HG02970 (cell line): ENCODE data around the gene ACVR1C.
A peak's percentile ranks its signal among the peaks of the same experiment; 100 is the strongest.

Experiments used
- ATAC-seq: cut with Tn5 transposase; IDR thresholded peaks from one replicate; pipeline ENCODE4 v1.9.1; 2021; ENCODE audit warnings: mild to moderate bottlenecking, moderate library complexity, moderate number of reproducible peaks; ENCODE audit not compliant: unreplicated experiment, low FRiP score

ACVR1C gene

DNA sequence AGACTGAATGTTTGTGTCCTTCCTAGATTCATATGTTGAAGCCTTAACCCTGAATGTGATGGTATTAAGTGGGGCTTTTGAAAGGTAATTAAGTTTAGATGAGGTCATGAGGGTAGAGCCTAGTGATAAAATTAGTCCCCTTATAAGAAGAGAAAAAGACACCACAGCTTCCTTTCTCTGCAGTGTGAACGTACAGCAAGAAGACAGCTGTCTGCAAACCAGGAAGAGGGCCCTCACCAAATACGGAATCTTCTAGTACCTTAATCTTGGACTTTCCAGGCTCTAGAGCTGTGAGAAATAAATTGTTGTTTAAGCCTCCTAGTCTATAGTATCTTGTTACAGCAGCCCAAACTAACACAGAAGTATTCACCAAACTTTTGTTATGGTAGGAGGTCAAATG lies 127.6 kb downstream of the ACVR1C start:
- ATAC-seq, result no peak

DNA sequence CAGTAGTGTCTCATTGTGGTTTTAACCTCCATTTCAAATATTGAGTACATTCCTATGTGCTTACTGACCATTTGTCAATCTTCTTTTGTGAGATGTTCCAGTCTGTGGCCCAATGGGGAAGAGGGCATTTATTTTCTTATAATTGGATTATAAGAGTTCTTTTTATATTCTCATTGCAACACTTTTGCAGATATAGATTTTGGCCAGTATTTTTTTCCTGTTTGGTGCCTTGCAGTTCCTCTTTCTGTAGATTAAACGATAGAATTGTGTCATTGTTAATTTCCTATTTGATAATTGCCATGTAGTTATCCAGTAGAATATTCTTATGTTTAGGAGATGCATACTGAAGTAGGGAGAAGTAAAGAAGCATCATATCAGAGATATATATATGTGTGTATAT lies 128.3 kb downstream of the ACVR1C start:
- no peak for ATAC-seq

DNA sequence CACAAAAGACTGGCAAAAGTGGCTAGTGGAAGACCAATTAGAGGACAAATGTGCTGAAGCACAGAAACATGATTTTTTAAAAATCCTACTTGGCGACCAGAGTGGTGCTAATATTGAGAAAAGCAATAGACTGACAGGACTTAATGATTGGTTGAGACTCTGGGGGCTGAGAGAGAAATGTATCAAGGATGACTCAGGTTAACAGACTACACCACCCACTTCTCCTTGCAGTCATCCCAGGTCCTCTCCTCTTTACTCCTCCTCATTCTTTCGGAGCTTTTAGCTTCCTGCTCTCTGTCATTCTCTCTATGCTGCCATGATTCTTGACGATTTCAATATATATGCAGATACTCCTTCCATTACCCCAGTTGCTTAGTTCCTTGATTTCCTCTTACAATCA lies 130.2 kb downstream of the ACVR1C start:
- no peak for ATAC-seq

DNA sequence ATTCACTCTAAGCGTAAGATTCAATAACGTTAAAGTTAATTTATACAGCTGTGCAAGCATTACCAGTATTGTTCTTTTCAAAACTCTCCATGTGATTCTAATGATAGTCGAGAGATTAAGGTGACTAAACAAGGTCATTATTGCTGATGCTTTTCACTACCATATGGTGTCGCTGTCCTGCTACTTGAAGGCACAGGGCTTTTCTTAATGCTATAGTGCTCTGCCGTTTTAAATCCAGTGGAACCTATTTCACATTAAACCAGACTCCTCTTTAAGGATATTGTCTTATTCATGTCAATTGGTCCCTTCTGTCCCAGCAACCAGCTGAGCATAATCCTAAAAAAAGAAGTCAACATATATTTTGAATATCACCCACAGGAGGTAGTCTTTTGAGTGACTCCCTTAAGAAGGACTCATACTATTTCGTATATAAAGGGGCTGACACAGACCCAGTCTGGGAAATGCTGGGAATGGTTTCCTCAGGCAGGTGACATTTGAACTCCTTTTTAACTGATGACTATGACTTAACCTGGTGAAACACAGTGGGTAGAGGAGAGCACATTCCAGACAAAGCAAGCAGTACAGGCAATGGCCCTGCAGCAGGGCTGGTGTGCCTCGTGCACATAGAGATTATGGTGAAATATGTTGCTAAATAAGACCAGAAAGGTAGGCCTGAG lies 130.9 kb downstream of the ACVR1C start:
- ATAC-seq, result peak; percentile 85

DNA sequence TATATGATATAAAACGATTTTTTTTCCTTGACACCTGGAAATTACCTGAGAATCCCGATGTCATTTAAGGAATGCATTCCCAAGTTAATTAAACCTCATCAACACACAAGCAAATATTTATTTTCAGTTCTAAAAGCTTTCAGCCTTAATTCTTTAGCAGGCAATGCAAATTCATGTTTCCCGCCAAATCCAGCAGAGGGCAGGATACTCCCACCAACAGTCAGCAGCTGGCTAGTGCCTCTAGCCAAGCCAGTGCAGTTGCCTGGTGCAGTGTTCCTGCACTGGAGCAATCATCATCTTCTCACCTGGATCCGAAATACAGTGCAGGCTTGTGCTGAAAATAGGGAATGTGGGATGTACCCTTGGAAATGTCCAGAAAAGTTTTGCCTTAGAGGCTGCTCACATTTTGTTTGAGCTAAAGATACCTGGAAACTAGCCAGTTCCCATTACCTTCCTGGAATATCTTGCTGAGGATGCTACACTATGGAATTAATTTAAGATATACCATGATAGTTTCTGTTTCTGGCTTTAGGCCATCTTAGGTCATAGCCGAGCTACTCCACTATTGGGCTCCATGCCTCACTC lies 136.4 kb downstream of the ACVR1C start:
- peak; percentile 86 for ATAC-seq

DNA sequence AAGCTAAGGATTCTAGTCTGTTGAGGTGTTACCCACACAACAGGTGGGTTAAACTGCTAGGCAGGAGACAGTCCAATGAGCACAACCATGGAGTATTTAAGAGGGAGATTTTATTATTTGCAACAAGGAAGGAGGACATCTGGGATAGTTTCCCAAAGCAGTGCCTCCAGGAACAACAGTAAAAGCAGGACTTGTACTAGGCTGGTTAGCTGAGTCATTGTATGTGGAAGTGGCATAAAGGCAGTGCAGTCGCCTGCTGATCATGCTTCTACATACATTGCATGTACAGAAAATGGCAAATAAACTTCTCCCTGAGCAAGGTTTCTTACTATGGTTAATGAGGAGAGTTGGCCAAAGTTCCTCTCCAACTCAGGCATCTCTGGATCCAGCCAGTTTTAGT lies 138.7 kb downstream of the ACVR1C start:
- no peak for ATAC-seq

DNA sequence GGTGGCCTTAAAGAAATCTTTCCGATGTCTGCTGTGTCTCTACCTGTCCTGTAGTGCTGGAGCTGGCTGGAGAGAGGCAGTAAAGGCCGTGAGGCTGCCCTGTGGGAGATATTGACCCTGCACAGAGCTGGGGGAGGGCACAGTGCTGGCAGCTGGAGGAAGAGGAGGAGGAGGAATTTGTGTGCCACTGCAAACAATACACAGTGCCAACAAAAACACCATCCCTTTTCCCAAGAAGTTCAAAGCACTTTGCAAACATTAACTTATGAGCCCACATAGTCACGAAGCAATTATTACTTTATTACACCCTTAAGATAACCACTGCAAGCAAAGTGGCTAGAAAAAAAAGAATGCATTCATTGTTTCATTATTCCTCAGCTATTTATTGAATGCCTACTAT lies 139.8 kb downstream of the ACVR1C start:
- no peak for ATAC-seq

DNA sequence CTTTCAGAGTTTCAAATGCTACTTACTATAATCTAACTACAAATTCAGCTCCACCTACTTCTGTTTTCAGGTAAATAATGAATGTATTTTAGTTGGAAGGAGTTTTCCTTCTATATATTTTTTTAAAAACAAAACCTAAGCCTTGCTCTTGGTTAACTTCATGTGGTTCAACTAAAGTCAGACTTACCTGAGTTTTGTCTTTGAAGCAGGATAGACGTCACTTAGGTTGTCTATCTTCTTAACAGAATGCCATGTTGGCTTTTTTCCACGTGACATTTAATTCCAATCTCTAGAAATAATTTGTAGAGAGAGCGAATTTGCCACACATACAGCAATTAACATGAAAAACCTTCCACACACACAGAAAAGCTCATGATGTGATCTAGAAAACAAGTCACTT lies 140.9 kb downstream of the ACVR1C start:
- no peak for ATAC-seq

DNA sequence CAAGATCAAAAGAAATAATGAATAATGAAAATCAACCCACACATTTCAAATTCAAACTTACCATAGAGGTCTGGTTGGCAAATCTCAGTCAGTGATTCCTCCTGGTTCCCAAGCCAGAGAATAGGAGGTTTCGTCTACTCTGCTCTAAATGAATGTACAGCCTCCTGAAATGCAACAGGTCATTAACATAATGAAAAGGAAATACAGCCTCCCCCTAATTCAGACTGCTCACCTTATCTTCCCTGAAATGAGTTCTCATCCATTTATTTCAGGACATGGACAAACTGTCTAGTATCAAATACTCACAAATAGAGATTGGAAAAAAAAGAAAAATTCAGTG lies 141.4 kb downstream of the ACVR1C start:
- no peak for ATAC-seq

DNA sequence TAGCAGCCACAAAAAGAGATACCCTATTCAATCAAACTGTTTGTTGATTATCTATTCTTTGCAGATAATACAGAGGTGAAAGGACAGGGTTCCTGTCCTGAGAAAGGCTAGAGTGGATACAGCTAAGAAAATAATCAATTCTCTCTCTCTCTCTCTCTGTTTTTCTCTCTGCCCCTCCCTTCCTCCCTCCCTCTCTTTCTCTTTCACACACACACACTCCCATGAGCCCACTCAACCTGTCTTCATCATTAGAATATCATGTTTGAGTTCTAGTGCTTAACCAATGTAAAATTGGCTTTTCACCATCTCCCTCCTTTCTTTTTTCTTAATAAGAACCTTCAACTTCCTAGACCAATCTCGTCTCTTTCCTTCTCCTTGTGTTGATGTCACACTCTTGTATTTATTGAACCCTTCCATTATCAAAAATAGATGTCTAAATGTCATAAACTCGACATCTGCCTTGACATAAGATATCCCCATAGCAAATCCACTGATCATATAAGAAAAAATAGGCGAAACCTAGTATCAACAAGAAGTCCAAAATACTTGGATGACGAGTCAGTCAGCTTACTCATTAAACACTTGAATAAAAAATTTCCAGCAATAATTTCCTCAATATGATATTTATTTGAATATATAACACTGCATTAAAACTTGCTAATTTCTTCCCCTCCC lies 141.9 kb downstream of the ACVR1C start:
- ATAC-seq, result no peak

DNA sequence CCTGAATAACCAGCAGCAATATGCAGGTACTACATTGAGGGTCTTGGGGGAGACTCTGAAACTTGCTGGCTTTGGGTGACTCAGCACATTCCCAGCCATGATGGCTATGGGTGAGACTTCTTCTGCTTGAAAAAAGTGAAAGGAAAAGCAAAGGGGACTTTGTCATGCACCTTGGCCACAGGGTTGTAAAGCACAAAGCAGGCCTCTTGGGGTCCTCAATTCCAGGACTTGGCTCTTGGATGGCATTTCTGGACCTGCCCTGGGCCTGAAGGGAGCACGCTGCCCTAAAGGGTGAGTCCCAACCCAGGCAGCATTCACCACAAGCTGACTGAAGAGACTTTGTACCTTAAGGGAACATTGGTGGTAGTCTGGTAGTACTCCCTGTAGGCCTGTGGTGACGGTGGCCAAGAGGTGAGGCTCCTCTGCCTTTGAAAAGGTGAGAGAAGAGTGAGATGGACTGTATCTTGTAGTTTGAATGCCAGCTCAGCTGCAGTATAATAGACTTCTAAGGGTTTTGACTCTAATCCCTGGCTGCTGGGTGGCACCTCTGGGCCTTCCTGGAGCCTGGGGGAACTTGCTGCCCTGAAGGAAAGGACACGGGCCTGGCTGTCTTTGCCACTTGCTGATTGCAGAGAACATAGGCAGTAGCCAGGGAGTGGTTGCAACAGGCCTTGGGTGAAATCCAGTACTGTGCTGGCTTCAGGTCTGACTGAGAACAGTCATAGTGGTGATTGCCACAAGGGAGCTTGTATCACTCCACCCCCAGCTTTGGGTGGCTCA lies 148.3 kb downstream of the ACVR1C start:
- no peak for ATAC-seq

DNA sequence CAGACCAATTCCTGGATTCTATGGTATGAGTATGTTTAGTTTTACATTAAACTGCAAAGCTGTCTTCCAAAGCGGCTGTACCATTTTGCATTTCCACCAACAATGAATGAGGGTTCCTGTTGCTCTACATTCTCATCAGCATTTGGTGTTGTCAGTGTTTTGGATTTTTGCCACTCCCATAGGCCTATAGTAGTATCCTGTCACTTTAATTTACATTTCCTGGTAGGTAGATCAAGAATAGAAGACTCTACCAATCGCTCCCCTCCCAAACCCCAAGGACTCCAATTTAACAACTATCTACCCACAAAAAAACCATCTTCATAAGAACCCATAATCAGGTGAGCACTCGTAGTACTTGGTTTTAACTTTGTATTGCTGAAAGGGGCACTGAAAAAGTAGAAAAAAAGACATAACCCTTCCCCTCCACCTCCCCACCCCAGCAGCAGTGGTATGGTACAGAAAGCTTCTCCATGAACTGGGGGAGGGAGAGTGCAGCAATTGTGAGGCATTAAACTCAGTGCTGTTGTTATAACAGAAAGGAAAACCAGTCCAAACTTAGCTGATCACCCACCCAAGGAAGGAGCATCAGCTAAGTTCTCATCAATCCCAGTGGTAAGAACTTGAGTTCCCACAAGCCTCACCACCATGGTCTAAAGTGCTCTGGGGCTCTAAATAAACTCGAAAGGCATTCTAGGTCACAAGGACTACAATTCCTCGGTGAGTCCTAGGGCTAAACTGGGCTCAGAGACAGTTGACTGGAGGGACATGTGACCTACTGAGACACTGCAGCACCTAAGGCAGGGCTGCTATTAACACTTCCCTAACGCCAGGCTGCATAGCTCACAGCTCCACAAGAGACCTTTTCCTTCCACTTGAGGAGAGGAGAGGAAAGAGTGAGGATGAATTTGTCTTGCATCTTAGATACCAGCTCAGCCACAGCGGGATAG lies 149.3 kb downstream of the ACVR1C start:
- no peak for ATAC-seq

DNA sequence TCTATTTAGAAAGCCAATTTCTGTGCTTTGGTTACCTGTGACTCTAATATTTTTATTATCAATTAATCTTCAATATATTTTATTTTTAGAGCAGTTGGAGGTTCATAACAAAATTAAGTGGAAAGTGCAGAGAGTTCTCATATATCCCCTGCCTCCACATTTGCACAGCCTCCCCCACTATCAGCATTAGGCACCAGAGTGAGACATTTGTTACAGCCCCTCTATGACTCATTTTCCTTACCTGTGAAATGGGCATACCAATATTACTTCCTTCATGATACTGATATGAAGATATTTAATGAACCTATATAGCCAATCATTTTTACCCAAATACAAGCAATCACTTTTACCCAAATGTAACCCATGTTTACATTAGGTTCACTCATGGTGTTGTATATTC lies 150.7 kb downstream of the ACVR1C start:
- ATAC-seq, result no peak

DNA sequence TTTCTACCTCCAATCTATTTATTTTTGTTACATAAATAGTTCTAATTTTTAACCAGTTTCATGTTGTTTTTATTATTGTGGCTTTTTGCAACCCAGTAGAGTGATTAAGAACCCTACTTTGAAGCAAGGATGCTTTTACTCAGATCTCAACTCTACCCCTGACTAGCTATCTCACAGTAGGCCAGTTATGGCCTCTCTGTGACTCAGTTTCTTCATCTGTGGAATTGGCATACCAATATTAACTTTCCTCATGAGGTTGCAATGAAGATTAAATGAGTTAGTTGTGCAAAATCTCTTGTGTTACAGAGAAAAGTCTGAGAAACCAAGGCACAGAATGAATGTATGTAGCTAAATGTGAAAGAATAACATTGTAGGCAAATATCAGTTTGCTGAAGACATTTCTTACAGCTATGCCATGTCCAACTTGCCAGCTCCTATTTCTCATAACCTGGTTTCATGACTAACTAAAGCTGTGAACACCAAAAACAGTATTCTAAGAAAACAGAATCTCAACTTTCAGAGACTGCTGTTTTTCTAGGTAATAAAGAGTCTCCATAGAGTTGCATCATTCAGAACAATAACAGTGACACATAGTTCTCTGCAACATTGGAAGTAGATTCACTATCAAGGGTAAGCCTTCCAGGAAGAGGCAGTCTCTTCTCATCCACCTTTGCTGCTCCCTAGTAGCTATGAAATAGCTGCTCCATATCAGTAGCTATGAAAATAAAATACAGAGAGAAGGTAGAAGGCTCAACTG lies 151.5 kb downstream of the ACVR1C start:
- ATAC-seq, result no peak
